ENCODE data around the gene ANO1. TPM values are rescaled to one million over a fixed set of nuclear protein-coding genes. Genes with fewer than 3 reads are reported as not detected.

Gene ANO1
- total RNA-seq, 1 donor from 2014 or later: not detected

DNA sequence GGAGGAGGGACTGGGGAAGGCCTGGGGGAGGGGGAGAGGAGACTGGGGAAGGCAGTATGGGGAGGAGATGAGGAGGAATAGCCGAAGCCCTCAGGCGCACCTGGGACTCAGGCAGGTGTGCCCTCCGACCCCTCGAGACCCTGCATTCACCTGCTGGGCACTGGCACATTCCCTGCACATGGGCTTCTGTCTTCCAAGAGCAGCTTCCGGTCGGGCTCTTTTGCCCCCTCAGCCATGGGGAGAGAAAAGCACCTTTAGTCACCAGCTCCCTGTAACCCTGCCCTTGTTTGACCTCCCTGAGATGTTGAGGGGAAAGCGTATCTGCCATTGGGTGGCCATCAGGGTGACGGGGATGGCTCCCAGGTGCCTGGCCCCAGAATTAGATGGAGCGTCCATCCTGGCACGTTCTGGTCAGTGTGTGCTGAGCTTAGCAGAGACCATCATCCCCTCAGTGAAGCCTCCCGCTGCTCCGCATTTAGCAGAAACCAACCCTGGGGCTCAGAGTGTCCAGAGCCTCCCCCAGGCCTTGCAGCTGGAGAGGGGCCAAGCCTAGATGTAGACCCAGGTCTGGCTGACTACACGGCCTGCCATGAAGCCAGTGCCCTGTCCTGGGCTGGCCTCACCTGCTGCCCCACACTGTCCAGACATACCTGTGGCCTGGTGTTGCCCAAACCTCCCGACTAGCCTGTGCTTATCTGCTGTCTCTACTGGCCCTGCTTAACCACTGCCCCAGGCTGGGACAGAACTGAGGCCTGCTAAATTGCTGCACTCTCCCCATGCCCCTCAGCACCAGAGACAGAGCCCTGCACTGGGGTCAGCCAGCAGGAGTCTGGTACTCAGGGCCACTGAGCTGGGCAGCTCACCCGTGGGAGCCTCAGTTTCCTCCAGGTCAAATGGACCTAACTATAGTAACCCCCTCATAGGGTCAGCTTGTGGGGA lies 6.2 kb downstream of the ANO1 start:
- no peaks in the 10 kb centered on the region for H3K36me3 Mint-ChIP-seq (ENCODE audit: unreplicated experiment)
- no peaks in the 10 kb centered on the region for H3K4me1 Mint-ChIP-seq (ENCODE audit: unreplicated experiment)
- no peak for TF ChIP-seq CTCF (IDR thresholded peaks at IDR 0.05)
- peaks cover 58% of the 10 kb centered on the region for H3K27me3 Mint-ChIP-seq (ENCODE audit: unreplicated experiment)
- no peak overlapping the region for H3K4me3 Mint-ChIP-seq (ENCODE audit: unreplicated experiment)
- DNase-seq (ENCODE audit: extremely low spot score, unreplicated experiment): no peak
- no peak overlapping the region for H3K27ac Mint-ChIP-seq (ENCODE audit: unreplicated experiment)
- no peaks in the 10 kb centered on the region for H3K9me3 Mint-ChIP-seq (ENCODE audit: unreplicated experiment)

DNA sequence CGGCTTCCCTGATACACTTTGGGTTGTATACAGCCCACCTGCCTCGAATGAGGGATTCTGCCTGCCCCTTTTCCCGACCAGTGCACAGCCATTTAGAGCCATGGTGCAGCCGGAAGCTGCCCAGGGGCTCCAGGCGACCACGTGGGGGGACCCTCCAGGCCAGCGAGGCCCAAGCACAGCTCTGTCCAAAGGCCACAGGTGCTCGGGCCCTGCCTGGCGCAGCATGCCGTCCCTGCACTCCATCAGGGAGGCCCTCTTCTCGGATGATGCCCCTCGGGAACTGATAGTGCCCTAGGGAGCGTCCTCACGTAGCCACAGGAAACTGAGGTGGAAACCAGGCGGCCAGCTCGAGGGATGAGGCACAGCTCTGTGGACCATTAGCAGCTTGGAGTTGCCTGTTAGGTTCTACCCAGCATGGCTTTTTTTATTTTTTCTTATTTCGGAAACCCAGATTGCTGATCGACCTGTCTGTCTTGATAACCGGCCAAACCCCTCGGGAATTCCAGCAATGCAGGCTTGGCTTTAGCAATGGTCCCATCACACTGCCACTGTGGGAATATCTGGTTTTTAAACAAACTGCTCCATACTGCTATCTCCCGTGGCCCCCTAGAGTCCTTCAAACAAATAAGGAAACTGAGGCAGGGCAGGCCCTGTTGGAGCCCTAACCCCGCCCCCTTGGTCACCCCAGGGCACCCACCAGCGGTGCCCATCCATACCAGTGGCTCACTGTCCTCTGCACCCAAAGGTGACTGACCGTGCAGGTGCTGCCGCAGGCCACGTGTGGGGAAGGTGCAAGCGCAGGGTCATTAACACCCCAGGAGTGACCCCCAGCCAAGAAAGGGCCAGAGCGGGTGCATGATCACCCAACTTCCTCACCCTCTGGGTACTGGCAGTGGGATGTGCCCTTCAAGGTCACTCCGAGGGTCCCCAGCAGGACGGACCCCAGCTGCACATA lies 8.0 kb downstream of the ANO1 start:
- no peak for TF ChIP-seq CTCF (IDR thresholded peaks at IDR 0.05)
- no peaks in the 10 kb centered on the region for H3K9me3 Mint-ChIP-seq (ENCODE audit: unreplicated experiment)
- no peak for DNase-seq (ENCODE audit: extremely low spot score, unreplicated experiment)
- peaks cover 4% of the 10 kb centered on the region for H3K4me1 Mint-ChIP-seq (ENCODE audit: unreplicated experiment)
- no peak overlapping the region for H3K4me3 Mint-ChIP-seq (ENCODE audit: unreplicated experiment)
- peaks cover 55% of the 10 kb centered on the region for H3K27me3 Mint-ChIP-seq (ENCODE audit: unreplicated experiment)
- no peak overlapping the region for H3K27ac Mint-ChIP-seq (ENCODE audit: unreplicated experiment)
- H3K36me3 Mint-ChIP-seq (ENCODE audit: unreplicated experiment): no peaks in the 10 kb centered on the region

DNA sequence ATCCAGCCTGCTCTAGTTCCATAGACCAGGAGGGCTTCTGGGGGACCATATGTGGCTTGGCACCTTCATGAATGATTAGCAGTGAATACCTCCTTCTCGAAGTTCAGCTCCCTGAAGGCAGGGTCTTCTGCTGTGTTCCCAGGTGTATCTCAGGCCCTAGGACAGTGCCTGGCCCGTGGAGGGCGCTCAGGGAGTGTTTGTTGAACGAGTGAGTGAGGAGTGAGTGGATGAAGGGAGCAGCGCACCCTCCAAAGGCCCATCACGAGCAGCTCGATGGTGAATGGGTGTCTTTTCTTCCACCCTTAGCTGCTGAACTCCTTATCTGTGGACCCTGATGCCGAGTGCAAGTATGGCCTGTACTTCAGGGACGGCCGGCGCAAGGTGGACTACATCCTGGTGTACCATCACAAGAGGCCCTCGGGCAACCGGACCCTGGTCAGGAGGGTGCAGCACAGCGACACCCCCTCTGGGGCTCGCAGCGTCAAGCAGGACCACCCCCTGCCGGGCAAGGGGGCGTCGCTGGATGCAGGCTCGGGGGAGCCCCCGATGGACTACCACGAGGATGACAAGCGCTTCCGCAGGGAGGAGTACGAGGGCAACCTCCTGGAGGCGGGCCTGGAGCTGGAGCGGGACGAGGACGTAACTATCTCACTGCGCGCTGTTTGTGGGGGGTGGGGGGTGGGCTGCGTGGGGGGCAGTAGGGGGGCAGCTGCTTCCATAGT lies 9.5 kb downstream of the ANO1 start:
- Mint-ChIP-seq H3K9me3 (ENCODE audit: unreplicated experiment) (no peaks in the 10 kb centered on the region), H3K4me3 (ENCODE audit: unreplicated experiment) (no peak overlapping the region), H3K27me3 (ENCODE audit: unreplicated experiment) (peaks cover 54% of the 10 kb centered on the region), H3K27ac (ENCODE audit: unreplicated experiment) (no peak overlapping the region), H3K4me1 (ENCODE audit: unreplicated experiment) (peaks cover 7% of the 10 kb centered on the region), H3K36me3 (ENCODE audit: unreplicated experiment) (no peaks in the 10 kb centered on the region)
- no peak for DNase-seq (ENCODE audit: extremely low spot score, unreplicated experiment)
- TF ChIP-seq CTCF (IDR thresholded peaks at IDR 0.05): no peak

GRCh38 chr11:70088735-70089250 lies 10.7 kb downstream of the ANO1 start:
- Mint-ChIP-seq H3K9me3 (ENCODE audit: unreplicated experiment) (no peaks in the 10 kb centered on the region), H3K27me3 (ENCODE audit: unreplicated experiment) (peaks cover 47% of the 10 kb centered on the region), H3K36me3 (ENCODE audit: unreplicated experiment) (no peaks in the 10 kb centered on the region), H3K4me1 (ENCODE audit: unreplicated experiment) (peaks cover 7% of the 10 kb centered on the region), H3K4me3 (ENCODE audit: unreplicated experiment) (no peak overlapping the region), H3K27ac (ENCODE audit: unreplicated experiment) (no peak overlapping the region)
- TF ChIP-seq CTCF (IDR thresholded peaks at IDR 0.05): no peak
- DNase-seq (ENCODE audit: extremely low spot score, unreplicated experiment): no peak

All from osteocyte (in vitro differentiated cells).